Measurements from ENCODE around the gene TMEM101. TPM values are rescaled to one million over a fixed set of nuclear protein-coding genes. Genes with fewer than 3 reads are reported as not detected.

The TMEM101 gene
- polyA plus RNA-seq, 1 donor (not counting 4 experiments of a cell fraction or from before 2014, with no cell fraction given): 20.1 TPM

- dilution Hi-C loops (cut with MboI; ENCODE audit: extremely low pct_ligation_motif_present, low sequenced_read_pairs): no loop called here
- no peaks in the 10 kb centered on the region for H3K79me2 ChIP-seq (ENCODE audit: control insufficient read depth, insufficient read depth, low read length)
- no peaks in the 10 kb centered on the region for H3K36me3 ChIP-seq (ENCODE audit: control insufficient read depth in 2 of 2, extremely low read depth in 1 of 2, insufficient read depth in 2 of 2, low read length in 2 of 2)
- no peak overlapping the region for H3K27ac ChIP-seq (ENCODE audit: control insufficient read depth, insufficient read depth, low read length)
- no peak overlapping the region for H2AFZ ChIP-seq (ENCODE audit: control insufficient read depth, low read length)
- H3K4me3 ChIP-seq (ENCODE audit: control insufficient read depth in 2 of 3, extremely low read depth in 1 of 3, insufficient read depth in 2 of 3, low read depth in 1 of 3, low read length in 3 of 3): no peak overlapping the region
- no peaks in the 10 kb centered on the region for H3K4me1 ChIP-seq (ENCODE audit: control insufficient read depth, extremely low read depth, insufficient read depth, low read length)
- H3K9ac ChIP-seq (ENCODE audit: control insufficient read depth, extremely low read depth, insufficient read depth, low read length): no peak overlapping the region
- H3K9me1 ChIP-seq (ENCODE audit: control insufficient read depth, extremely low read depth, insufficient read depth, low read length): no peaks in the 10 kb centered on the region
- no peak overlapping the region for H3K4me2 ChIP-seq (ENCODE audit: control insufficient read depth, extremely low read depth, insufficient read depth, low read depth, low read length)
- H3K27me3 ChIP-seq (ENCODE audit: control insufficient read depth, extremely low read depth, insufficient read depth, low read length): peaks cover 39% of the 10 kb centered on the region
- no peaks in the 10 kb centered on the region for H3K9me3 ChIP-seq (ENCODE audit: control insufficient read depth, low read depth, low read length)
- no peak for TF ChIP-seq EZH2 (IDR thresholded peaks at IDR 0.05; ENCODE audit: low read length)
- TF ChIP-seq CTCF (optimal IDR thresholded peaks at IDR 0.05 in 1 of 3, IDR thresholded peaks at IDR 0.05 in 1 of 3, conservative IDR thresholded peaks at IDR 0.05 in 1 of 3; ENCODE audit: extremely low read depth in 1 of 3, insufficient read depth in 2 of 3, low read length in 3 of 3): no peak
- H4K20me1 ChIP-seq (ENCODE audit: control insufficient read depth, extremely low read depth, insufficient read depth, low read length): no peaks in the 10 kb centered on the region
- DNase-seq (ENCODE audit: low read depth, low spot score) (no peak), FAIRE-seq (no peak)
Observed at GRCh38 chr17:43986225-43986981, 28.4 kb downstream of the TMEM101 start.

DNA sequence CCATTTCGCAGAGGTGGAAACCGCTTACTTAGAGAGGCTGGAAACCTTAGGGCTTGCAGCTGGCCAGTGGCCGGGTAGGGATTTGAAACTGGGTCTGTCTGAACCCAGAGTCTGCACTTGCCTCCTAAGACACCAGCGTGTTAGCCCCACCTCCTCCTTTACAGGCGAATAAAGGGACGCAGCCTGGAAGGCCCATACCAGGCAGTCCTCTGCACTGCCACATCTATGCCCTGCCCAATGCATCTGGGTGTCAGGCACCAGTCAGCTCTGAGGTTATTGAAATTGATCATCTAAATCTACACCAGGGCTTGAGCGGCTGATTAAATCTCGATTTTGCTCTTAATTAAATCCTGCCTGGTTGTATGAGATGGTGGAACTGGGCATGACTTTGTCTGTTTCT lies 30.2 kb downstream of the TMEM101 start:
- Histone ChIP-seq H3K9me3 (ENCODE audit: control insufficient read depth, low read depth, low read length) (no peaks in the 10 kb centered on the region), H3K9me1 (ENCODE audit: control insufficient read depth, extremely low read depth, insufficient read depth, low read length) (no peaks in the 10 kb centered on the region), H3K4me3 (ENCODE audit: control insufficient read depth in 2 of 3, extremely low read depth in 1 of 3, insufficient read depth in 2 of 3, low read depth in 1 of 3, low read length in 3 of 3) (no peak overlapping the region), H3K79me2 (ENCODE audit: control insufficient read depth, insufficient read depth, low read length) (no peaks in the 10 kb centered on the region), H3K27me3 (ENCODE audit: control insufficient read depth, extremely low read depth, insufficient read depth, low read length) (peaks cover 39% of the 10 kb centered on the region), H3K4me1 (ENCODE audit: control insufficient read depth, extremely low read depth, insufficient read depth, low read length) (no peaks in the 10 kb centered on the region), H2AFZ (ENCODE audit: control insufficient read depth, low read length) (no peak overlapping the region), H3K36me3 (ENCODE audit: control insufficient read depth in 2 of 2, extremely low read depth in 1 of 2, insufficient read depth in 2 of 2, low read length in 2 of 2) (no peaks in the 10 kb centered on the region), H3K27ac (ENCODE audit: control insufficient read depth, insufficient read depth, low read length) (no peak overlapping the region), H4K20me1 (ENCODE audit: control insufficient read depth, extremely low read depth, insufficient read depth, low read length) (no peaks in the 10 kb centered on the region), H3K4me2 (ENCODE audit: control insufficient read depth, extremely low read depth, insufficient read depth, low read depth, low read length) (peak overlapping the region; percentile 60), H3K9ac (ENCODE audit: control insufficient read depth, extremely low read depth, insufficient read depth, low read length) (no peak overlapping the region)
- no peak for FAIRE-seq
- DNase-seq (ENCODE audit: low read depth, low spot score): no peak
- dilution Hi-C loops (cut with MboI; ENCODE audit: extremely low pct_ligation_motif_present, low sequenced_read_pairs): no loop called here
- no peak for TF ChIP-seq CTCF (optimal IDR thresholded peaks at IDR 0.05 in 1 of 3, IDR thresholded peaks at IDR 0.05 in 1 of 3, conservative IDR thresholded peaks at IDR 0.05 in 1 of 3; ENCODE audit: extremely low read depth in 1 of 3, insufficient read depth in 2 of 3, low read length in 3 of 3)
- TF ChIP-seq EZH2 (IDR thresholded peaks at IDR 0.05; ENCODE audit: low read length): no peak
